Stimulated activated CD4-positive, alpha-beta T cell treated with anti-CD3 and anti-CD28 coated beads, TNF-alpha, amount 100 ng/mL, for 1 hour (primary cell): ENCODE data around the gene PPP4R4.
"Not testable (repeated sequence)": the region's sequence is repeated elsewhere in the genome, so short reads cannot be mapped to it uniquely, and the experiment has no call there.

ENCODE experiments used
- DNase-seq, 3 donors: peaks; one replicate each; pipeline ENCODE4 v3.0.0-alpha.2; 2020; ENCODE audit warnings: low read depth in 3 of 3, low spot score in 1 of 3

PPP4R4 gene

DNA sequence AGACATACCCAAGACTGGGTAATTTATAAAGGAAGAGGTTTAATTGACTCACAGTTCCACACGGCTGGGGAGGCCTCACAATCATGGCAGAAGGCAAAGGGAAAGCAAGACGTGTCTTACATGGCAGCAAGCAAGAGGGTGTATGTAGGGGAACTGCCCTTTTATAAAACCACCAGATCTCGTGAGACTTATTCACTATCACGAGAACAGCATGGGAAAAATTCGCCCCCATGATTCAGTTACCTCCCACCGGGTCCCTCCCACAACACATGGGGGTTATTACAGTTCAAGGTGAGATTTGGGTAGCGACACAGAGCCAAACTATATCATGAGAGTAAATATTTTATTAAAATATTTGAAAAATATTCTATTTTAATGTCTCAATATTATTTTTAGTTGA lies 94.5 kb downstream of the PPP4R4 start:
- not testable (repeated sequence) for DNase-seq

GRCh38 chr14:94269156-94269555 lies 95.0 kb downstream of the PPP4R4 start:
- DNase-seq = no peak

- not testable (repeated sequence) for DNase-seq
Measured at GRCh38 chr14:94276898-94277561, 102.9 kb downstream of the PPP4R4 start.

- no peak for DNase-seq
Measured at GRCh38 chr14:94278731-94279130, 104.6 kb downstream of the PPP4R4 start.

DNA sequence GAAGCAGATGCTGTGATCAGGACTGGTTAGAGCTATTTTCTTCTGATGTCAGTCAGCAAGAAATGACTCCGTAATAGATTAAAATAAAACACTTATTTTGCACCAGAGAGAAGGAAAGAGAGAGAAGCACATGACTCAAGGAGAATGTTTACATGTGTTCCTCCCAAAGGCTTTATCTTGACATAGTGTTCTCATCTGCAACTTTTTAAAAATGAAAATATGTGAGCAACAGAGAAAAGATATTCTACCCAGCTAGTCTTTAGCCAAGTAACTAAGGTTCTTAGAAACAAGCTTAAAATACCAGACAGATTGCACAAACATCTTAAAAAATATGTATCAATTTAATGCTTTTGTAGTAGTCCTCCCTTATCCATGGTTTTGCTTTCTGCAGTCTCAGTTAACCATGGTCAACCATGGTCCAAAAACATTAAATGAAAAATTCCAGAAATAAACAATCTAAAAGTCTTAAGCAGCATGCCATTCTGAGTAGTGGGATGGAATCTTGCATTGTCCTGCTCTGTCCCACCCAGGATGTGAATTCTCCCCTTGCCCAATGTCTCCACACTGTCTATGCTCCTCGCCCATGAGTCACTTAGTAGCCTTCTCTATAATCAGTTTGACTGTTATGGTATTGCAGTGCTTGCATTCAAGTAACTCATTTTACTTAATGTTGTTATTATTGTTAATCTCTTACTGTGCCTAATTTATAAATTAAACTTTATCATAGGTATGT lies 109.0 kb downstream of the PPP4R4 start:
- DNase-seq = no peak

- no peak for DNase-seq
Measured at GRCh38 chr14:94284221-94284620, 110.1 kb downstream of the PPP4R4 start.

- DNase-seq = no peak
Measured at GRCh38 chr14:94285158-94285557, 111.0 kb downstream of the PPP4R4 start.

GRCh38 chr14:94288610-94289465 lies 114.7 kb downstream of the PPP4R4 start:
- no peak for DNase-seq

- no peak for DNase-seq
Measured at GRCh38 chr14:94290197-94290596, 116.1 kb downstream of the PPP4R4 start.

- DNase-seq = no peak
Measured at GRCh38 chr14:94291159-94291905, 117.2 kb downstream of the PPP4R4 start.

DNA sequence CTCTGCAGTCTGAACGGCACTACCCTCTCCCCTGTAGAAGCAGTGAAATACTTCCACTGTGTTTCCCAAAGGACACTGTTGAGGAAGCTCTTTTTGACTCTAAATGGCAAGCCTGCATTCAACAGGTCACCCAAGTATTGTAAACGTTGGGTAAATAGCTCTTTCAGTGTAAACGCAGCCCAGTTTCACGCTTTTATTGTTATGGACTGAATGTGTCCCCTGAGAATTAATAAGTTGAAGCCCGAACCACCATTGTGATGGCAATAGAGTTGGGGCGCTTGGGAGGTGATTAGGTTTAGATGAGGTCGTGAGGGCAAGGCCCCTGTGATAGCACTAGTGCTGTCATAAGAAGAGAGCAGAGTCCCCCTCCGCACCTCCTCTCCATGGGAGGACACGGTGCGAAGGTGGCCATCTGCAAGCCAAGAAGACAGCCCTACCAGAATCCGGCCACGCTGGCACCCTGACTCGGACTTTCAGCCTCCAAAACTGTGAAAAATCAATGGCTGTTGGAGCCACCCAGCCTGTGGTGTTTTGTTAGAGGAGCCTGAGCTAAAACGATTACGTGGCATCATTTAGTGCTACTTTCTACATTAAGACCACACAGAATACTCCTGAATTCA lies 117.9 kb downstream of the PPP4R4 start:
- DNase-seq = no peak

GRCh38 chr14:94292526-94292871 lies 118.4 kb downstream of the PPP4R4 start:
- DNase-seq = no peak

- DNase-seq = no peak
Measured at GRCh38 chr14:94292872-94293577, 118.9 kb downstream of the PPP4R4 start, which contains the start of gene SERPINA10. Gene SERPINA10 (minus strand): TSS chr14:94293268. CDS start chr14:94290593, 2,675 bp downstream.

DNA sequence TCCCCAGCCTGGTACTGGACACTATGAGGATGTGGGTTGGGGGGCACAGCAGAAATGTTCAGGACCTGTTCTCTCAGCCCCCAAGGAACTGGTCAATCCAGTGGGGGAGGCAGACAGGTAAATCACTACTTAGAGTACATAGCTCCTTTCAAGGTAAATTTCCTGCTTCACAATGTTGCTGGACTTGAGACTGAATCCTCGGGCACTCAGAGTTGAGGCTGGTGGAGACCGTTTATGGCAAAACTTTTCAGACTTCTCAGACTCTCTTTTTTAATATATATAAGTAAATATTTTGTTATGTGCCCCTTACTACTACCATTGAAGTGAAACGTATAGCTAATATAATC lies 119.4 kb downstream of the PPP4R4 start:
- DNase-seq = no peak

DNA sequence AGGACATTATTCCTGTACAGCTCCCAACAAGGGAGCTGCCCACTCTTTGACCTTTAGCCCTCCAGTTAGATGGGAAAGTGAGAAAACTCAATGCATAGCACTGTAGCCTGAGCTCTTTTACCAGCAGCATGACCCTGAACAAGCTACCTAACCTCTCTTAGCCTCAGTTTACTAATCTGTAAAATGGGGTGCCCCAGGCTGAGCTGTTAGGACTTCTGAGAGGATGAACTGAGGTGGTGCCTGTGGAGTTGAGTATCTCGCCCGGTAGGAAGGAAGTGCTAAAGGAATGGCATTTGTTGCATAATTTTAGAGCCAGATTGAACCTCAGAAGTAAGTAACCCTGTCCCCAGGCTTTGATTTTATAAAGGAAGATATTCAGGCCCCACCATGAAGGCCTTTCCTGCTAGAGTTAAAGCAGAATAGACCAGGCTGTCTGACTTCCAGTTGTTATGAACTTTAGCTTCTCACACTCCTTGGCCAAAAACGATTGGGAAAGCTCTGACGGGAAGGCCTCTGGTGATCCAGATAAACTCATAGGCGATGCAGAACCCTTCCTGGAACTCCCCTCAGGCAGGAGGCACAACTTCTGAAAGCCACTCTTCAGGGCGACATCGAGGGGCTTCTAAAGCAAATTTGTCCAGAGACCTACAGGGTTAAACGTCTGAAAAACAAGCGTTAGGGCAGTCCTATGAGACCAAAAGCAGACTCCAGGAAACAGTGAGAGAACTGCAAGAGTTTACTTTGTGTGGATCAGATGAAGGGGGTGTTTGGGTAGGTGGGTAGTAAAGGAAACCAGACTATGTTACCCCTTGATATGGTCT lies 121.4 kb downstream of the PPP4R4 start:
- DNase-seq = no peak

DNA sequence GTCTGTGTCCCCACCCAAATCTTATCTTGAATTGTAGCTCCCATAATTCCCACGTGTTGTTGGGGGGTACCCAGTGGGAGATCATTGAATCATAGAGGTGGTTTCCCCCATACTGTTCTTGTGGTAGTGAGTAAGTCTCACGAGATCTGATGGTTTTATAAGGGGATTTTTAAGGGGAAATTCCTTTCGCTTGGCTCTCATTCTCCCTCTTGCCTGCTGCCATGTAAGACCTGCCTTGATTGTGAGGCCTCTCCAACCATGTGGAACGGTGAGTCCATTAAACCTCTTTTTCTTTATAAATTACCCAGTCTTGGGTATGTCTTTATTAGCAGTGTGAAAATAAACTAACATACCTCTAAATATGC lies 122.0 kb downstream of the PPP4R4 start:
- not testable (repeated sequence) for DNase-seq

- no peak for DNase-seq
Measured at GRCh38 chr14:94298130-94298529, 124.0 kb downstream of the PPP4R4 start.

- DNase-seq = no peak
Measured at GRCh38 chr14:94303111-94303510, 129.0 kb downstream of the PPP4R4 start.

DNA sequence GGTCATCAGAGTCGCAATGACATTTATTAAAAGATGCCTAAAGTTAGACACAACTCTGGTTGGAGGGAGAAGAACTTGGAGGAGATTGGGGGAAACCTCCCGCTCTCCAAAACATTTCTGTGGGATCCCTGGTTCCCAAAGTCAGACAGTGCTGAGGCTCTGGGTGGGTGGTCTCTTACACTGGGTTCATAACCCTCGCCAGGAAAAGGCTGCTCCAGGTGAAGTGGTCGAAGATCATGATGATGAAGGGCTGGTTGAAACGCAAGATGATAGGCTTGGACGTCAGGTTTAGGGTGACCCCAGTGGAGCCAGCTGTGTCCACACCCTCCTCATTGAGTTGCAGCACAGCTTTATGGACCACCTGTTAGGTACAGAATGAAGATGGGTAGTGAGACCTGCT lies 130.1 kb downstream of the PPP4R4 start:
- no peak for DNase-seq
